CD4-positive, alpha-beta T cell treated with Interleukin-4 for 4 hours (primary cell): Measurements from ENCODE around the gene ACD.

Experiments
- DNase-seq: peaks from one replicate; pipeline ENCODE4 v3.0.0-alpha.2; 2020

The ACD gene

DNA sequence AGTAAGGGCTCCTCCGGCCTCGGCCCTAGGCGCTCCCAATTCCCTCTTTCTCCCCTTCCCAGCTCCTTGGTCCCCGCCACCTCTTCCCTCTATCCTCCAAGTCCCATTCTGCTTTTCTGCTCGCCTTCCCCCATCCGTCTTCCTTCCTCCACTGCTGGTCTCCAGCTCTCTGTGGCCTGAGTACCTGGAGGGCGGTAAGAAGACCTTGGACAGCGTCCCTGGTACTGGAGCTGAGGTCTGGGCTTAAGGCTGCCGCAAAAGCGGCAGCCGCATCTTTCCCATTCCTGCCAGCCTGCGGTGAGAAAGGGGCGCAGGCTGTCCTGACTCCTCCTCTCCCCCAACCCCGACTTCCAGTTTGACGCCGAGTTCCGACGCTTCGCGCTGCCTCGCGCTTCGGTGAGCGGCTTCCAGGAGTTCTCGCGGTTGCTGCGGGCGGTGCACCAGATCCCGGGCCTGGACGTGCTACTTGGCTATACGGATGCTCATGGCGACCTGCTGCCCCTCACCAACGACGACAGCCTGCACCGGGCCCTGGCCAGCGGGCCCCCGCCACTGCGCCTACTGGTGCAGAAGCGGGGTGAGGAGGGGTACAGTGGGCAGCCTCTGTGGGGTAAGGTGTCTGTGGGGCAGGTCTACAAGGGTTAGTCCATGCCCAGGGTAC is 1.2 kb upstream of the ACD start:
- DNase-seq: no peak

DNA sequence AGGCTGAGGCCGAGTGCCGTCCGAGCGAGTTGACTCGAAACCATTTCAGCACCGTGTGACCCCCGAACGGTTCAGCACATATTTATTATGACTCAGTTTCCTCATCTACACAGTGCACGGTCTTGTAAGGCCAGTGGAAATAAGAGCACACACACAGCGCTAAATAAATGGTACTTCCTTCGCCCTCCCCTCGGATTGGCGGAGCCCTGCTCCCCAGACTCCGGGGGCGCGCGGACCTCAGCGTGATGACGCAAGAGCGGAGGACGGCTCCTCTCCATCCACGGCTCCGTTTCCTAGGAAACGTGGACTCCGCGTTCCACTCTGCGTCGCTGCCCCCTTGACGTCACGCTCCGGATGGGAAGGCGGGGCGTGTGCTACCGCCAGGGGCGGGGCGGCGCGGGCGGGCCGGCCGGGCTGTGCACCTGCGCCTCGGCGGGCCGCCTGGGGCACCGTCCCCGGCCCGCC is 536 bp upstream of the ACD start, which contains the start of gene PARD6A:
TSS of gene PARD6A (plus strand) at position 397 of the 465 bp plus-strand sequence. CDS start 79 bp downstream, outside the sequence.
- DNase-seq: peak; percentile 97

DNA sequence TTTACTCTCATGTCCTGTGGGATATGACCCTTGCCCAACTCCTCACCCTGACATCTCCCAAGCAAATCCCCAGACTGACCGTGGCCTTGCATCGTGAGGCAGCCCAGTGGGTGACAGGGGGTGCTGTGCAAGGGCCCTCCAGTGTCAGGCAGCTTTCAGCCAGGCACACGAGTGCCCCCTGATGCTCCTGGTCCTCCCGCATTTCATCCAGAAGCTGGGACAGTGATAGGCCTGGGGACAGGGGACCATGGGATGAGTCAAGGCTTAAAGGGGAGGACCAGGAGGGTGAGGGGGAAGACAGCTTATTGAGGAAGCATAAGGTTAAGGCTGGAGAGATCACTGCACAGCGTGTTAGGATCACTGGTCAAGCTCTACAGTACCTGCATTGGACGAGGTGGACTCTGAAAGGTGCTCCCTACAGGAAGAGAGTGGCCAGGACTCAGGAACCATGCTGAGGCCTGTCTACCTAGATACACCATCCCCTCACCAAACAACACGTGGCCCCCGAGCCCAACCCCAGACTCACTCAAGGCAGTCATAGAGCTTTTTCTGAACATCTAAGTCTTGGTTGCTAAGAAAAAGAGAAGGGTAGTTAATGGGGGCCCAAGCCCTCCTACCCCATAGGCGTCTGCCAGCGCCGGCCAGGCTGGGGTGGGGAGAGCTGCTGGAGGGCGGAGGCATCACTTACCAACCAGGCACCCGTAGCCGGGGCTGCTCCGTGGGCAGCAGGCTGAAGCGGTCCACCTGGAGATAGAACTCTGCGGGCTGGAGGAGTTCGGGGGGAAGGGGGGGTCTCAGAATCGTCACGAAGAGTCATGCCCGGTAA is 998 bp downstream of the ACD start:
- no peak for DNase-seq

DNA sequence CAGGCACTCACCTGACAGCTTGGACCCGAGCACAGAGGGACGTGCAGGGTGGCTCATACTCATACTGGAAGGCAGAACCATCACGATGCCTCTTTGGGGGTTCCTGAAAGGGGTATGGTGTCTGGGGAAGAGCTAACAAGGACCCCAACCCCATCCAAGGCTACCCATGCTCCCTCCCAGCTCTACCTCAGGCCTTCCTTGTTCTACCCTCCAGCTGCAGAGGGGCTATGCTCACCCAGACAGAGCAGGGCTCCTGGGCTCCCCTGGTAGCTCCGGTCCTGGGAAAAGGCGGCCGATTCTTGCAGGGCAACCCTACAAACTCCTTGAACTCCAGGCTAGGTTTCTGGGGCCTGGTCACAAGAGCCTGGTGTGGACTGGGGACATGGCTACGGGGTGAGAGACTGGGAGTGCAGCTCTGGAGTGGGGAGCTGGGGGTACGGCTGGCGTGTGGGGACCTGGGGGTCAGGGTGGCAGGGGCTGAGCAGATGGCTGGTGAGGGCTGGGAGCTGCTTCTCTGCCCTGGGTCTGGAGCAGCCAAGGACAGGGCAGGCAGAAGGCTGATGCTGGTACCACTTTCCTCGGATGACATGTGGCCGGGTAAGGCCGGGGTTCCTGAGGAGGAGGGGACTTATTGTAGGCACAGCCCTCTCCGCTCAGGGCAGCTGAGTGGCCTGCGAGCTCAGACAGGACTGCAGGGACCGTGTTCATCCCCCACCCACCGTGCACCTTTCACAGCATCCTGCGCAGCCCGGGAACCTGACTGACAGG is 2.1 kb downstream of the ACD start:
- no peak for DNase-seq

DNA sequence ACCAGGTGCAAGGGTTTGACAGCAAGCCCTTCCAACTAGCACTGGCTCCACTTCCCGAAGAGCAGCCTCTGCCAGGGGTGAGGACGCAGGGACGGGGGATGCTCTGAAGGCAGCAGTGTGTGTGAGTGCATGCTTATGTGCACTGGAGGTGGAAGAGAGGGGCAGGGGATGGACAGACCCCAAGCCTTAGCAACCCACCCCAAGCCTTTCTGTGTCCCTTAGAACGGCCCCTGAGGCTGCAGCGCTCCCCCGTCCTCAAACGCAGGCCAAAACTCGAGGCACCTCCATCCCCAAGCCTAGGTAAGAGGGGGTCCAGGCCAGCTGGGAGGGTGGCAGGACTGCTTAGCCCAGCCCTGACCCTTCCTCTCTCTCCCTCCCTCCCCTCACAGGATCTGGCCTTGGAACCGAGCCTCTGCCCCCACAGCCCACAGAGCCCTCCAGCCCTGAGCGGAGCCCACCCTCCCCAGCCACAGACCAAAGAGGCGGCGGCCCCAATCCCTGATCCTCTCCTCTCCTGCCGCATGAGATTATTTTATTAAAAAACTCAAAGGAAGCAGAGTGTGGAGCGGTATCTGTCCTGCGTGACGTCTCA is 2.9 kb downstream of the ACD start:
- DNase-seq: no peak

DNA sequence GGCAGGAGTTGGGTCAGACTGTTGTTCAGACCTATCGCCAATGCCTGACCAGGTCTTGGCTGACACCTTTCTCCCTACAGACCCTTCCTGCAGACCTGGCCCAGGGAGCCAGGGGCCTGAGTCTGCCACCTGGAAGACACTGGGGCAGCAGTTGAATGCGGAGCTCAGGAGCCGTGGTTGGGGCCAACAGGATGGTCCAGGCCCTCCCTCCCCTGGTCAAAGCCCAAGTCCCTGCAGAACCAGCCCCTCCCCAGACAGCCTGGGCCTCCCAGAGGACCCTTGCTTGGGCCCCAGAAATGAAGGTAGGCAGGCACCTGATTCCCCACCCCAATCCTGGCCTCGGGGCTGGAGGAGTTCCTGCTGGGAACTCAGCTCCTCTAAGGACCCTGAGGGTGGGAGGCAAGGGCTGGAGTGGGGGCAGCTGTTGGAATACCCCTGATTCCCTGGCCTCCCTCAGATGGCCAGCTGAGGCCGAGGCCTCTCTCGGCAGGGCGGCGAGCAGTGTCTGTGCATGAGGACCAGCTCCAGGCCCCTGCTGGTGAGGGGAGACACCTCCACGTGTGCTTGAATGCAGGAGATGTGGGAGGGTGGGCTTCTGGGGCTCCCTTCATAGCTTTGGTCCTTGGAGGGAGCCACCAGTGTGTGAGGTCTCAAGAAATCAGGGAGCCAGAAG is 3.6 kb downstream of the ACD start:
- no peak for DNase-seq

- no peak for DNase-seq
These were observed 4.7 kb downstream of the ACD start for GRCh38 chr16:67655363-67655762.

DNA sequence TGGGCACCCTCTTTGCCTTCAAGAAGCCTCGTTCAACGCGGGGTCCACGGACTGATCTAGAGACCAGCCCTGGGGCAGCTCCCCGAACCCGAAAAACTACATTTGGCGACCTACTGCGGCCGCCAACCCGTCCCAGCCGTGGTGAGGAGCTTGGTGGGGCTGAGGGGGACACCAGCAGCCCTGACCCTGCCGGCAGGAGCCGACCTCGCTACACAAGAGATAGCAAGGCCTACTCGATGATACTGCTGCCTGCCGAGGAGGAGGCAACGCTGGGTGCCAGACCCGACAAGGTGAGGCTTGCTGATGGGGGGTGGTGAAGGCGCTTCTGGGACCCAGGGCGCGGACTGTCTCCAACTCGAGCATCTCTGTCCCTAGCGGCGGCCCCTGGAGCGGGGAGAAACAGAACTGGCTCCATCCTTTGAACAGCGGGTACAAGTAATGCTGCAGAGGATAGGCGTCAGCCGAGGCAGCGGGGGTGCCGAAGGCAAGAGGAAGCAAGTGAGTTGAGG is 5.6 kb downstream of the ACD start:
- DNase-seq: no peak

DNA sequence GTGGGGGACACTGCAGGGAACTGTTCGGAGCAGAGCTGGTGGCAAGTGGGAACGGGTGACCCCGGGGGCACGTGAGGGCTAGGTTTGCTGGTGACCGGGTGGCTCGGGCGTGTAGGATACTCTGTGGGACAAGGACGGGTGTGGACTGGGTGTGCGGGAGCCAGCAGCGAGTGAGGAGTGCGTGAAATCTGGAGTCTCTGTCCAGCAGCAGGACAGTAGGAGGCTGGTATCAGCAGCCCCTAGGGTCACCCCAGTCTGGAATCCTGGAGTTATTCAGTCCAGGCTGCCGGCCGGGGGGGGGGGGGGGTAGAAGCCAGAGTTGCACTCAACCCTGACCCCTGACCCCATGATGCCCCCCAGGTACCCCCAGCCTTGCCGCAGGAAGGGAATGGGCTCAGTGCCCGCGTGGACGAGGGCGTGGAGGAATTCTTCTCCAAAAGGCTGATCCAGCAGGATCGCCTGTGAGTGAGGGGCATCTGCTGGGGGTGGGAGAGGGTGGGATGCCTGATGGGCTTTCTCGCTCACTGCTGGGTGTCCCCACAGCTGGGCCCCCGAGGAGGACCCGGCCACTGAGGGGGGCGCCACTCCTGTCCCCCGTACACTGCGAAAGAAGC is 6.2 kb downstream of the ACD start:
- no peak for DNase-seq

GRCh38 chr16:67653128-67653788 is 6.8 kb downstream of the ACD start:
- no peak for DNase-seq

GRCh38 chr16:67652578-67653127 is 7.4 kb downstream of the ACD start:
- DNase-seq: no peak

DNA sequence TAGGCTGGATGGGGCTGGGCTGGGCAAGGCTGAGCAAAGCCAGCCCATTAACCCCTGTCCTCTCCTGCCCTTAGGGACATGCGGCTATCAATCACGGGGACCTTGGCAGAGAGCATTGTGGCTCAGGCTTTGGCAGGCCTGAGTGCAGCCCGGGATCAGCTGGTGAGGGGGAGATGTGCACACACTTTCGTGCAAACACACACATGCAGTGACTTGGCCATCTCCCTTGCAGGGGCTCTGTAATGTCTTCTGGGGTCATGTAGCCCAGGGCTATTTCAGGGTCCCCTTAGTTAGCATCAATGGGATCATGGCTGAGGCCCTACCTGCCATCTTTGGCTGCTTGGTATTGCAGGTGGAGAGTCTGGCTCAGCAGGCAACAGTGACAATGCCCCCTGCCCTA is 8.2 kb downstream of the ACD start:
- no peak for DNase-seq

DNA sequence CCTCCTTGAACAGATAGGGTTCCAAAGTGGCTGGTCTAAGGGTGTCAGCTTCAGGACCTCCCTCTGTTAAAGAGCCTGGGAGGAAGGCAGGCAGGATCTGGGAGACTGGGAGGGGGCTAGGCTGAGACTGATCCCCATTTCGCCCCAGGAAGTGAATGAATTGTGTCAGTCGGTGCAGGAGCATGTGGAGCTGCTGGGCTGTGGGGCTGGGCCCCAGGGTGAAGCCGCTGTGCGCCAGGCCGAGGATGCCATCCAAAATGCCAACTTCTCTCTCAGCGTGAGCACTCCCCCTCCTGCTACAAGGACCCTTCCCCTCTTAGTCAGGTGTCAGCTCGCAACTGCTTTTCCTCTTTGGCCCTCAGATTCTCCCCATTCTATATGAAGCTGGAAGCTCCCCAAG is 9.0 kb downstream of the ACD start:
- no peak for DNase-seq

- no peak for DNase-seq
These were observed 10.0 kb downstream of the ACD start for GRCh38 chr16:67650023-67650422.

DNA sequence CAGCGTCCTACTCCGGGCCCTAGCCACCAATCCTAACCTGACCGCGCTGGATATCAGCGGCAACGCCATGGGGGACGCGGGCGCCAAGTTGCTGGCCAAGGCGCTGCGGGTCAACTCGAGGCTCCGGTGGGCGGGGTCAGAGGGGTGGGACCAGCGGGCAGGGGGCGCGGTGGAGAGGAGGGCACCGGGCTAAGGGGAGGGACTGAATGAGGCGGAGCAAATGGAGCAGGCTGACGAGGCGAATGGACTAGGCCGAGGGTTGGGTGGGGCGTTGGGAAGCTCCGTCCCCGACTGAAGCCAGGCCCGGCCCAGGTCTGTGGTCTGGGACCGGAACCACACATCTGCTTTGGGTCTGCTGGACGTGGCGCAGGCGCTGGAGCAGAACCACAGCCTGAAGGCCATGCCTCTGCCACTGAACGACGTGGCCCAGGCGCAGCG is 10.5 kb downstream of the ACD start:
- DNase-seq: no peak

DNA sequence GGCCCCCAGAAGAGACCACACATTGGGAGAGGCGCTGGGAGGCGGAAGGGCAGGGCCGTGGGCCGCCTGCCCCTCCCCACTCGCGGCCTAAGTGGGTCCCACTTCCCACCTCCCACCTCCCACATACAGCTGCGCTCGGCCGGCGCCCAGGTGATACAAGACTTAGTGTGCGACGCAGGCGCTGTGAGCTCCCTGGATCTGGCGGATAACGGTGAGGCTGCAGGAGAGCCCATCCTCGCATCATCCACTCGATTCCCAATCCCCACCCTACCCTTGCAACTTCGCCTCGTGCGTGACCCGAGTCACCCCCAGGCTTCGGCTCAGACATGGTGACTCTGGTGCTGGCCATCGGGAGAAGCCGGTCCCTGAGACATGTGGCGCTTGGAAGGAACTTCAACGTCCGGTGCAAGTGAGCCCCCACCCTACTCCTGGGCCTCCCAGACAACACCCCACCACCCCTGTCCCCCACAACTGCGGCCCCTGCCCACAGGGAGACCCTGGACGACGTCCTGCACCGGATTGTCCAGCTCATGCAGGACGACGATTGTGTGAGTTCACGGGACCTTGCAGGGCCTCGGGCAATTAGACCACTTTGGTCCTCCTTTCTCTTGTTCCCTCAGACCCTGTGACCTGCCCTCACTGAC is 11.2 kb downstream of the ACD start:
- DNase-seq: no peak

DNA sequence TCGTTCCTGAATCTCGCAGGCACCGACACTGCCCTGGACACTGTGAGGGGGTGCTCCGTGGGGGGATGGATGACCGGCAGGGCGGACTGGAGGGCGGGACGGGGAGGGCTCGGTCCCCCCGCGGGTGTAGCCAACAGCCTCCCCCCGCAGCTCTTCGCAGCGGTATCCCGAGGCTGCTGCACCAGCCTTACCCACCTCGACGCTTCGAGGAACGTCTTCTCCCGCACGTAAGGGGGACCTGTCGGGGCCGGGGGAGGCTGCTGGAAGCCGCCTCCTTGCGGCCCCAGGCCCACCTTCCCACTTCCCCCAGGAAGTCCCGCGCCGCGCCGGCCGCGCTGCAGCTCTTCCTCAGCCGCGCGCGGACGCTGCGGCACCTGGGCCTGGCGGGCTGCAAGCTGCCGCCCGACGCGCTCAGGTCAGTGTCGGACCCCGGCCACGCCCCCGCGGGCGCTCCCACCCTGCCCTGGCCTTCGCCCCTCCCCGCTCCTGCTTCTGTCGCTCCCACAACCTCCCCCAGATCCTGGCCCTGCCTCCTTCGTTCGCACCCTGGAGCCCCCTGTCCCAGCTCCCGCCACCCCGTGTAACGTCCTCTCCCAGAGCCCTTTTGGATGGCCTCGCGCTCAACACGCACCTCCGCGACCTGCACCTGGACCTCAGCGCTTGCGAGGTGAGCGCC is 11.8 kb downstream of the ACD start:
- no peak for DNase-seq

GRCh38 chr16:67647681-67648080 is 12.4 kb downstream of the ACD start:
- DNase-seq: no peak

DNA sequence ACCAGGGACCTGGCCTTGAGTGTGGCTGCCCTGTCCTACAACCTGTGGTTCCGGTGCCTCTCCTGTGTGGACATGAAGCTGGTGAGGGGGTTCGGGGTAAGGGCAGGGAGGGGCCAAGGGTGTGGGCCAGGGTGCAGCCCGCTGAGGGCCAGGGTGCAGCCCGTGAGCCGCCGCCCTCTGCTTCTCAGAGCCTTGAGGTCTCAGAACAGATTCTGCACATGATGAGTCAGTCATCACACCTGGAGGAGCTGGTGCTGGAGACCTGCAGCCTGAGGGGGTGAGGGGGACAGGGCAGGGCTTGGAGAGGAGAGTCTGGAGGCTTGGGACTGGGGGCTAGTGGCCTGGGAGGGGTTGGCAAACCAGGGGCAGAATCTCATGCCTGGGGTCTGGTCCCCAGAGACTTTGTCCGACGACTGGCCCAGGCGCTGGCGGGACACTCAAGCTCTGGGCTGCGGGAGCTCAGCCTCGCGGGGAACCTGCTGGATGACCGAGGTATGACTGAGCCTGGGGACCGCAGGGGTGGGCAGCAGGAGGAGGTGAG is 12.9 kb downstream of the ACD start:
- DNase-seq: no peak
